D721Med (cell line): ENCODE data around the gene CELF5.
"Not testable (repeated sequence)": the region's sequence is repeated elsewhere in the genome, so short reads cannot be mapped to it uniquely, and the experiment has no call there.

Experiments
- DNase-seq: peaks from one replicate; pipeline ENCODE4 v3.0.0; 2011; ENCODE audit warnings: low spot score; ENCODE audit not compliant: insufficient read length
- FAIRE-seq: peaks from 2 replicates; lab custom pipeline; 2011; peaks lifted over from hg19 to GRCh38; lab: Jason Lieb, UNC
- CTCF ChIP-seq: IDR thresholded peaks from 2 replicates; pipeline ENCODE4 v1.5.1; 2012; ENCODE audit warnings: mild to moderate bottlenecking, control low read depth; ENCODE audit not compliant: insufficient read depth; ENCODE audit errors: missing control alignments

The CELF5 gene

GRCh38 chr19:3323026-3323425, 98.6 kb downstream of the CELF5 start:
- no peak for TF ChIP-seq CTCF

GRCh38 chr19:3323658-3324057, 99.2 kb downstream of the CELF5 start:
- no peak for TF ChIP-seq CTCF
- FAIRE-seq (no peak), DNase-seq (no peak)

More at GRCh38 chr19:3323026-3323425, 98.6 kb downstream of the CELF5 start:
- FAIRE-seq (no peak), DNase-seq (no peak)

GRCh38 chr19:3324405-3324856, 100.0 kb downstream of the CELF5 start:
- FAIRE-seq (no peak), DNase-seq (no peak)
- TF ChIP-seq CTCF: peak; percentile 60

- TF ChIP-seq CTCF: no peak
- no peak for FAIRE-seq
- no peak for DNase-seq
Observed at GRCh38 chr19:3325451-3325850, 101.0 kb downstream of the CELF5 start.

GRCh38 chr19:3328743-3329142, 104.3 kb downstream of the CELF5 start:
- DNase-seq (no peak), FAIRE-seq (no peak)
- TF ChIP-seq CTCF: no peak

GRCh38 chr19:3330047-3330446, 105.6 kb downstream of the CELF5 start:
- FAIRE-seq (no peak), DNase-seq (no peak)
- no peak for TF ChIP-seq CTCF

GRCh38 chr19:3332232-3332631, 107.8 kb downstream of the CELF5 start:
- DNase-seq, FAIRE-seq: not testable (repeated sequence)
